Measurements from ENCODE around the gene TOP3A. TPM values are rescaled to one million over a fixed set of nuclear protein-coding genes. Genes with fewer than 3 reads are reported as not detected.

The TOP3A gene
- total RNA-seq, 1 experiment from 2014 or later: 68.7 TPM

DNA sequence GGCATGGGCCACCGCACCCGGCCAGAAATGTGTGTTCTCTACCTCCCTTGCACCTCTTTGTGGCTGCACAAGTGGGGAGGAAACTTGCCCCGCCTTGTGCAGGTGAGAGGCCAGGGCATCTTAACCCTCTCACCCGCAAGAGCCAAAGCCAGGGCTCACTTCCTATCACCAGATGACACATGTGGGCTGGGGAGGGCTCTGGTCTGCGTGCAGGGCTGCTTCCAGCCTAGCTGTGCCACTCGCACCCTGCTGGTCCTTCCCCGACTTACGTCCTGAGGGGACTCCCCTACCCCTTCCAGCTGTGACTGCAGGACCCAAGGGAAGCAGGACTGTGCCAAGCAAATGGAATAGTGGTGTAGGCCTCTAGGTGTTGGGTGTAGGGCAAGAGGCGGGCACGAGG lies 47.4 kb downstream of the TOP3A start:
- Histone ChIP-seq H3K23me2 (ENCODE audit: insufficient read length, low read depth, low read length, poor library complexity, severe bottlenecking) (no peaks in the 10 kb centered on the region), H4K91ac (ENCODE audit: insufficient read length, low read depth, low read length) (no peak overlapping the region), H3K9me3 (ENCODE audit: control insufficient read depth, low read depth, low read length) (no peaks in the 10 kb centered on the region), H3K79me1 (ENCODE audit: insufficient read depth, low read depth, low read length, poor library complexity, severe bottlenecking) (no peaks in the 10 kb centered on the region), H3K4ac (ENCODE audit: low read depth, low read length) (no peak overlapping the region), H2BK15ac (ENCODE audit: low read depth, low read length) (no peak overlapping the region), H2BK5ac (ENCODE audit: insufficient read length, low read length) (no peak overlapping the region), H3K9ac (ENCODE audit: extremely low read depth, insufficient read length, low read length) (no peak overlapping the region), H4K5ac (ENCODE audit: insufficient read length, low read depth, low read length) (no peak overlapping the region), H2AK5ac (ENCODE audit: insufficient read length, low read length) (no peak overlapping the region), H3K4me2 (ENCODE audit: insufficient read depth, insufficient read length, low read length) (no peak overlapping the region), H3K18ac (ENCODE audit: insufficient read length, low read depth, low read length) (no peak overlapping the region), H3K27me3 (ENCODE audit: insufficient read depth, low read length) (no peaks in the 10 kb centered on the region), H3K14ac (ENCODE audit: insufficient read depth, low read length) (peak overlapping the region; percentile 3; the same call in 1 of the 2 replicates), H2AFZ (ENCODE audit: low read length) (no peak overlapping the region), H3K27ac (ENCODE audit: insufficient read length, low read depth, low read length) (no peak overlapping the region), H3K23ac (ENCODE audit: insufficient read length, low read depth, low read length) (no peak overlapping the region), H3K79me2 (ENCODE audit: insufficient read depth, low read length) (no peaks in the 10 kb centered on the region), H2BK120ac (ENCODE audit: low read depth, low read length, poor library complexity, severe bottlenecking) (no peak overlapping the region), H4K20me1 (ENCODE audit: control insufficient read depth, insufficient read depth, insufficient read length) (no peaks in the 10 kb centered on the region), H2BK20ac (ENCODE audit: low read depth, low read length, poor library complexity, severe bottlenecking) (no peak overlapping the region), H2BK12ac (ENCODE audit: insufficient read length, low read depth, low read length) (no peak overlapping the region), H3T11ph (ENCODE audit: low read length) (no peak overlapping the region), H3K4me1 (ENCODE audit: insufficient read depth, low read length) (no peaks in the 10 kb centered on the region), H4K8ac (replicated peaks; ENCODE audit: insufficient read length, low read depth, low read length) (no peak overlapping the region), H3K56ac (ENCODE audit: insufficient read length, low read depth, low read length) (no peak overlapping the region)
- TF ChIP-seq, protein P1, sequence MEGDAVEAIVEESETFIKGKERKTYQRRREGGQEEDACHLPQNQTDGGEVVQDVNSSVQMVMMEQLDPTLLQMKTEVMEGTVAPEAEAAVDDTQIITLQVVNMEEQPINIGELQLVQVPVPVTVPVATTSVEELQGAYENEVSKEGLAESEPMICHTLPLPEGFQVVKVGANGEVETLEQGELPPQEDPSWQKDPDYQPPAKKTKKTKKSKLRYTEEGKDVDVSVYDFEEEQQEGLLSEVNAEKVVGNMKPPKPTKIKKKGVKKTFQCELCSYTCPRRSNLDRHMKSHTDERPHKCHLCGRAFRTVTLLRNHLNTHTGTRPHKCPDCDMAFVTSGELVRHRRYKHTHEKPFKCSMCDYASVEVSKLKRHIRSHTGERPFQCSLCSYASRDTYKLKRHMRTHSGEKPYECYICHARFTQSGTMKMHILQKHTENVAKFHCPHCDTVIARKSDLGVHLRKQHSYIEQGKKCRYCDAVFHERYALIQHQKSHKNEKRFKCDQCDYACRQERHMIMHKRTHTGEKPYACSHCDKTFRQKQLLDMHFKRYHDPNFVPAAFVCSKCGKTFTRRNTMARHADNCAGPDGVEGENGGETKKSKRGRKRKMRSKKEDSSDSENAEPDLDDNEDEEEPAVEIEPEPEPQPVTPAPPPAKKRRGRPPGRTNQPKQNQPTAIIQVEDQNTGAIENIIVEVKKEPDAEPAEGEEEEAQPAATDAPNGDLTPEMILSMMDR (conservative IDR thresholded peaks at IDR 0.05): no peak
- Mint-ChIP-seq H3K36me3 (ENCODE audit: insufficient read depth in 1 of 3, low read depth in 3 of 3) (peaks cover 4 to 17% (median 15%) of the 10 kb centered on the region in 3 experiments), H3K27ac (no peak overlapping the region), H3K27me3 (ENCODE audit: low read depth) (no peaks in the 10 kb centered on the region; the same call in none of the 2 replicates), H3K4me3 (no peak overlapping the region), H3K9me3 (no peaks in the 10 kb centered on the region), H3K4me1 (peaks cover 10 to 13% of the 10 kb centered on the region in 2 experiments)
- DNase-seq: peak; percentile 37
- no CpG with 5 or more reads among the region's 10 CpGs for whole genome bisulfite sequencing (ENCODE audit: extremely low coverage, insufficient read length, low lambda C conversion rate)
